H9 (cell line): ENCODE results near the gene TAP2. TPM values are rescaled to one million over a fixed set of nuclear protein-coding genes. Genes with fewer than 3 reads are reported as not detected.

Source experiments
- DNase-seq: peaks from one replicate; pipeline ENCODE4 v3.0.0-alpha.2; 2017
- H2AFZ ChIP-seq: one replicate; pipeline ENCODE4 v1.6.1; 2013; ENCODE audit warnings: mild to moderate bottlenecking, low read length, control low read depth, moderate library complexity
- H2AK5ac ChIP-seq: 2 replicates; pipeline ENCODE4 v1.6.1; 2013; ENCODE audit warnings: low read length, control low read depth, mixed read lengths; ENCODE audit not compliant: insufficient read length
- H2BK120ac ChIP-seq: one replicate; pipeline ENCODE4 v1.6.1; 2013; ENCODE audit warnings: low read depth, mild to moderate bottlenecking, low read length, control low read depth, inconsistent platforms; ENCODE audit not compliant: poor library complexity, severe bottlenecking
- H2BK12ac ChIP-seq: 2 replicates; pipeline ENCODE4 v1.6.1; 2013; ENCODE audit warnings: low read length, control low read depth, mixed read lengths, low read depth; ENCODE audit not compliant: insufficient read length
- H2BK15ac ChIP-seq: 2 replicates; pipeline ENCODE4 v1.6.1; 2013; ENCODE audit warnings: low read depth, low read length, control low read depth
- H2BK20ac ChIP-seq: one replicate; pipeline ENCODE4 v1.6.1; 2013; ENCODE audit warnings: low read depth, mild to moderate bottlenecking, low read length, control low read depth, inconsistent platforms; ENCODE audit not compliant: poor library complexity, severe bottlenecking
- H2BK5ac ChIP-seq: 2 replicates; pipeline ENCODE4 v1.6.1; 2013; ENCODE audit warnings: low read length, control low read depth, mixed read lengths; ENCODE audit not compliant: insufficient read length
- H3K14ac ChIP-seq: 2 replicates; pipeline ENCODE4 v1.6.1; 2013; ENCODE audit warnings: low read length, control low read depth; ENCODE audit not compliant: insufficient read depth
- H3K18ac ChIP-seq: 2 replicates; pipeline ENCODE4 v1.6.1; 2013; ENCODE audit warnings: low read depth, mild to moderate bottlenecking, mixed read lengths, low read length, control low read depth; ENCODE audit not compliant: insufficient read length
- H3K23ac ChIP-seq: 2 replicates; pipeline ENCODE4 v1.6.1; 2013; ENCODE audit warnings: low read length, control low read depth, mixed read lengths, low read depth; ENCODE audit not compliant: insufficient read length
- H3K23me2 ChIP-seq: 2 replicates; pipeline ENCODE4 v1.6.1; 2013; ENCODE audit warnings: low read depth, mild to moderate bottlenecking, mixed read lengths, low read length, control low read depth; ENCODE audit not compliant: insufficient read length, poor library complexity, severe bottlenecking
- H3K27ac ChIP-seq: 2 replicates; pipeline ENCODE4 v1.5.1; 2013; ENCODE audit warnings: low read length, control low read depth, mixed read lengths, low read depth; ENCODE audit not compliant: insufficient read length
- H3K27me3 ChIP-seq: 2 replicates; pipeline ENCODE4 v1.6.1; 2013; ENCODE audit warnings: low read length, control low read depth, inconsistent platforms; ENCODE audit not compliant: insufficient read depth
- H3K4ac ChIP-seq: 2 replicates; pipeline ENCODE4 v1.6.1; 2013; ENCODE audit warnings: low read depth, mild to moderate bottlenecking, control low read depth, inconsistent platforms, low read length, moderate library complexity
- H3K4me1 ChIP-seq: 2 replicates; pipeline ENCODE4 v1.6.1; 2013; ENCODE audit warnings: low read length, control low read depth, inconsistent platforms; ENCODE audit not compliant: insufficient read depth
- H3K4me2 ChIP-seq: 2 replicates; pipeline ENCODE4 v1.6.1; 2013; ENCODE audit warnings: low read length, control low read depth, mixed read lengths; ENCODE audit not compliant: insufficient read length, insufficient read depth
- H3K56ac ChIP-seq: 2 replicates; pipeline ENCODE4 v1.6.1; 2013; ENCODE audit warnings: low read depth, mild to moderate bottlenecking, mixed read lengths, low read length, control low read depth; ENCODE audit not compliant: insufficient read length
- H3K79me1 ChIP-seq: 2 replicates; pipeline ENCODE4 v1.6.1; 2013; ENCODE audit warnings: low read depth, mild to moderate bottlenecking, moderate library complexity, low read length, control low read depth, inconsistent platforms; ENCODE audit not compliant: insufficient read depth, poor library complexity, severe bottlenecking
- H3K79me2 ChIP-seq: 2 replicates; pipeline ENCODE4 v1.6.1; 2013; ENCODE audit warnings: low read length, control low read depth, inconsistent platforms; ENCODE audit not compliant: insufficient read depth
- H3K9ac ChIP-seq: 2 replicates; pipeline ENCODE4 v1.6.1; 2013; ENCODE audit warnings: low read length, control low read depth, mixed read lengths; ENCODE audit not compliant: insufficient read length; ENCODE audit errors: extremely low read depth
- H3K9me3 ChIP-seq: one replicate; pipeline ENCODE4 v1.6.1; 2013; ENCODE audit warnings: low read depth, low read length, inconsistent platforms; ENCODE audit not compliant: control insufficient read depth
- H3T11ph ChIP-seq: one replicate; pipeline ENCODE4 v1.6.1; 2013; ENCODE audit warnings: mild to moderate bottlenecking, low read length, control low read depth, inconsistent platforms
- H4K20me1 ChIP-seq: one replicate; pipeline ENCODE4 v1.6.1; 2013; ENCODE audit not compliant: control insufficient read depth, insufficient read length, insufficient read depth
- H4K5ac ChIP-seq: 2 replicates; pipeline ENCODE4 v1.6.1; 2013; ENCODE audit warnings: low read depth, mild to moderate bottlenecking, mixed read lengths, low read length, control low read depth; ENCODE audit not compliant: insufficient read length
- H4K8ac ChIP-seq: replicated peaks from 2 replicates; pipeline ENCODE4 v1.6.1; 2013; ENCODE audit warnings: low read length, control low read depth, mixed read lengths, low read depth; ENCODE audit not compliant: insufficient read length
- H4K91ac ChIP-seq: 2 replicates; pipeline ENCODE4 v1.6.1; 2013; ENCODE audit warnings: low read depth, mild to moderate bottlenecking, moderate library complexity, mixed read lengths, low read length, control low read depth; ENCODE audit not compliant: insufficient read length
- H3K27ac Mint-ChIP-seq, 3 experiments: 2 replicates in 2 of 3; 3 replicates in 1 of 3; pipeline ENCODE4 v1.8.0; 2020 to 2021; ENCODE audit warnings: mixed read lengths in 3 of 3, mild to moderate bottlenecking in 1 of 3, moderate library complexity in 1 of 3
- H3K27me3 Mint-ChIP-seq: 2 replicates; pipeline ENCODE4 v1.8.0; 2021; ENCODE audit warnings: low read depth, mild to moderate bottlenecking, moderate library complexity, mixed read lengths
- H3K36me3 Mint-ChIP-seq, 3 experiments: 2 replicates in 2 of 3; 3 replicates in 1 of 3; pipeline ENCODE4 v1.8.0; 2020 to 2021; ENCODE audit warnings: low read depth in 3 of 3, mixed read lengths in 3 of 3; ENCODE audit not compliant: insufficient read depth in 1 of 3
- H3K4me1 Mint-ChIP-seq, 2 experiments: 2 replicates each; pipeline ENCODE4 v1.8.0; 2020; ENCODE audit warnings: mixed read lengths in 2 of 2
- H3K4me3 Mint-ChIP-seq, 2 experiments: 2 replicates in 1 of 2; 3 replicates in 1 of 2; pipeline ENCODE4 v1.8.0; 2020 to 2021; ENCODE audit warnings: mild to moderate bottlenecking in 2 of 2, mixed read lengths in 2 of 2, moderate library complexity in 1 of 2
- H3K9me3 Mint-ChIP-seq, 2 experiments: 2 replicates in 1 of 2; 3 replicates in 1 of 2; pipeline ENCODE4 v1.8.0; 2020; ENCODE audit warnings: mild to moderate bottlenecking in 2 of 2, mixed read lengths in 2 of 2, moderate library complexity in 1 of 2
- WGBS: extraction: QIAGEN DNeasy Blood & Tissue Kit; methylation state at CpG from one replicate; pipeline ENCODE4 v1.1.7; 2013; ENCODE audit warnings: missing lambda C conversion rate, low lambda C conversion rate, mixed read lengths; ENCODE audit not compliant: insufficient read length; ENCODE audit errors: extremely low coverage; 5-methylcytosine and 5-hydroxymethylcytosine counted together
- total RNA-seq: library from RNA; stranded (reverse); gene quantifications from 2 replicates; pipeline ENCODE4 v1.2.1, GENCODE V29; 2021
- TF ChIP-seq, protein P1 (sequence below): fragments of 200-600 bp; sonication (generic); conservative IDR thresholded peaks from 3 replicates; pipeline ENCODE4 v1.8.0; 2021; ENCODE audit warnings: antibody characterized with exemption, mild to moderate bottlenecking

Gene TAP2
- total RNA-seq, 1 experiment from 2014 or later: 16.3 TPM

DNA sequence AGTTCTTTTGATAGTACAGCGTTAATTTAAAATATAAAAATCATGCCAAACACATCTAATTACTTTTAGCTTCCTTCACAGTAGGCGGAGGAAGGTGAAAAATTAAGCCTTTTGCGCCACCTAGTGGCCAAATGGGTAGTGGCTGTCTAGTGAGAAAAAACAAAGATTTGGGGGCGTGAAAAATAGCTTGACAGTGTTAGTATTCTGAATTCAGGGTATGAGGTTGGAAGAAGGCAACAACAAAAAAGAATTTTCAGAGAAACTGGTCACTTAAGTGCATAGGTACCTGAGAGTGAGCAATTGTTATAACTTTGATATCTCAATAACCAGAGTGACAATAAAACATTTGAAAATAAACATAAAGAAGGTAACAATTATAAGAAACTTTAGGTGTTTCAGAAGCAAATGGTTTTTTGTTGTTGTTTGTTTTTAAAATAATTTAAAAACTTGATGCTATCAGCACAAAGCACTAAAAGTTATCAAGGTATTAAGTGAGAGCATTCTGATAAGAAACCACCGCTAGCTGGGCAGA lies 29.8 kb upstream of the TAP2 start:
- H3T11ph ChIP-seq: no peak overlapping the region
- Mint-ChIP-seq H3K4me1 (0 out of 4 replicates have a peak, but pooled peaks cover 0 to 2% of the 10 kb centered on the region in 2 experiments), H3K36me3 (no peaks in the 10 kb centered on the region), H3K27me3 (peaks cover 19% of the 10 kb centered on the region), H3K27ac (no peak overlapping the region), H3K9me3 (no peaks in the 10 kb centered on the region; a peak in 1 of 5 replicates), H3K4me3 (no peak overlapping the region)
- H2BK12ac ChIP-seq: no peak overlapping the region
- H3K14ac ChIP-seq: no peak overlapping the region
- no peaks in the 10 kb centered on the region for H3K79me2 ChIP-seq
- no peak overlapping the region for H2AFZ ChIP-seq
- peak; percentile 54 for DNase-seq
- no peaks in the 10 kb centered on the region for H3K4me1 ChIP-seq
- no peak overlapping the region for H3K27ac ChIP-seq
- TF ChIP-seq, protein P1, sequence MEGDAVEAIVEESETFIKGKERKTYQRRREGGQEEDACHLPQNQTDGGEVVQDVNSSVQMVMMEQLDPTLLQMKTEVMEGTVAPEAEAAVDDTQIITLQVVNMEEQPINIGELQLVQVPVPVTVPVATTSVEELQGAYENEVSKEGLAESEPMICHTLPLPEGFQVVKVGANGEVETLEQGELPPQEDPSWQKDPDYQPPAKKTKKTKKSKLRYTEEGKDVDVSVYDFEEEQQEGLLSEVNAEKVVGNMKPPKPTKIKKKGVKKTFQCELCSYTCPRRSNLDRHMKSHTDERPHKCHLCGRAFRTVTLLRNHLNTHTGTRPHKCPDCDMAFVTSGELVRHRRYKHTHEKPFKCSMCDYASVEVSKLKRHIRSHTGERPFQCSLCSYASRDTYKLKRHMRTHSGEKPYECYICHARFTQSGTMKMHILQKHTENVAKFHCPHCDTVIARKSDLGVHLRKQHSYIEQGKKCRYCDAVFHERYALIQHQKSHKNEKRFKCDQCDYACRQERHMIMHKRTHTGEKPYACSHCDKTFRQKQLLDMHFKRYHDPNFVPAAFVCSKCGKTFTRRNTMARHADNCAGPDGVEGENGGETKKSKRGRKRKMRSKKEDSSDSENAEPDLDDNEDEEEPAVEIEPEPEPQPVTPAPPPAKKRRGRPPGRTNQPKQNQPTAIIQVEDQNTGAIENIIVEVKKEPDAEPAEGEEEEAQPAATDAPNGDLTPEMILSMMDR: peak; percentile 97
- no peaks in the 10 kb centered on the region for H4K20me1 ChIP-seq
- H2BK20ac ChIP-seq: no peak overlapping the region
- H3K18ac ChIP-seq: no peak overlapping the region
- no CpG with 5 or more reads among the region's 5 CpGs for WGBS
- H3K9me3 ChIP-seq: no peaks in the 10 kb centered on the region
- H3K23ac ChIP-seq: no peak overlapping the region
- H3K27me3 ChIP-seq: no peaks in the 10 kb centered on the region
- no peak overlapping the region for H2AK5ac ChIP-seq
- H4K8ac ChIP-seq: no peak overlapping the region
- no peak overlapping the region for H2BK5ac ChIP-seq
- no peak overlapping the region for H3K56ac ChIP-seq
- H3K23me2 ChIP-seq: no peaks in the 10 kb centered on the region
- H3K79me1 ChIP-seq: no peaks in the 10 kb centered on the region
- H2BK120ac ChIP-seq: no peak overlapping the region
- H3K4me2 ChIP-seq: no peak overlapping the region
- no peak overlapping the region for H4K91ac ChIP-seq
- H3K9ac ChIP-seq: no peak overlapping the region
- no peak overlapping the region for H4K5ac ChIP-seq
- no peak overlapping the region for H2BK15ac ChIP-seq
- no peak overlapping the region for H3K4ac ChIP-seq
